Right lobe of liver (tissue), 6 donors: ENCODE measurements around the gene MAML3. TPM values are rescaled to one million over a fixed set of nuclear protein-coding genes. Genes with fewer than 3 reads are reported as not detected.

Experiments
- ATAC-seq, 4 donors: fragments of 200-7000 bp; cut with Tn5 transposase; one replicate each; pipeline ENCODE4 v1.9.1; 2020; ENCODE audit warnings: mild to moderate bottlenecking in 4 of 4, moderate library complexity in 4 of 4
- DNase-seq, 3 donors: peaks; one replicate each; pipeline ENCODE4 v3.0.0-alpha.2; 2020
- H3K27ac ChIP-seq, 3 donors: fragments of 200-600 bp; one replicate each; pipeline ENCODE4 v1.8.0; 2022
- H3K27me3 ChIP-seq, 2 donors: fragments of 200-600 bp; one replicate each; pipeline ENCODE4 v1.8.0; 2022
- H3K36me3 ChIP-seq, 4 donors: fragments of 200-600 bp; sonication (generic) in 1 of 4; one replicate each; pipeline versions ENCODE4 v1.5.1 to v1.8.0; 2017 to 2022; ENCODE audit warnings: control low read depth in 1 of 4
- H3K4me1 ChIP-seq, 4 donors: fragments of 200-600 bp; sonication (generic) in 1 of 4; one replicate each; pipeline versions ENCODE4 v1.5.1 to v1.8.0; 2017 to 2022; ENCODE audit warnings: control low read depth in 1 of 4
- H3K4me3 ChIP-seq, 3 donors: fragments of 200-600 bp; one replicate each; pipeline ENCODE4 v1.8.0; 2022
- H3K9me3 ChIP-seq, 4 donors: fragments of 200-600 bp; sonication (generic) in 1 of 4; one replicate each; pipeline versions ENCODE4 v1.5.1 to v1.8.0; 2017 to 2022; ENCODE audit warnings: control low read depth in 1 of 4
- CTCF ChIP-seq, 4 donors: fragments of 200-600 bp in 3 of 4; fragments of 450-650 bp in 1 of 4; IDR thresholded peaks; one replicate each; pipeline versions ENCODE4 v1.5.1 to v1.8.0; 2016 to 2022; ENCODE audit warnings: antibody characterized with exemption in 4 of 4, mild to moderate bottlenecking in 2 of 4
- POLR2A ChIP-seq: fragments of 450-650 bp; IDR thresholded peaks from one replicate; pipeline ENCODE4 v1.6.1; 2017; ENCODE audit warnings: antibody characterized with exemption, mild to moderate bottlenecking
- WGBS: methylation state at CpG from one replicate; pipeline ENCODE4 v1.1.6; 2018; ENCODE audit warnings: low coverage, low lambda C conversion rate; ENCODE audit not compliant: insufficient coverage; ENCODE audit errors: missing lambda C conversion rate; 5-methylcytosine and 5-hydroxymethylcytosine counted together
- intact Hi-C, 2 donors: fragments of 100-400 bp; cut with DNase I; formaldehyde crosslinking; loops; one replicate each; pipeline versions ENCODE4 v1.11.2 to v1.14.1; 2022
- total RNA-seq, 6 experiments: library from RNA; depleted of rRNA in 2 of 6; stranded (reverse); fragments of >200 nt in 2 of 6; fragmentation: NEBNext Ultra II Directional in 3 of 6; extraction: Animal tissue kit (Norgen Biotek cat#: 25700) in 3 of 6; gene quantifications; one replicate each; pipeline versions ENCODE4 v1.1.0 to v1.2.4, GENCODE V29; 2016 to 2023
- donor health status: DM: no; HTN: yes; CAD: no.
- donor health status: DM: no; HTN: no; CAD: no.
- donor health status: DM: no; HTN: no; CAD: no.
- donor health status: DM: no; HTN: yes; CAD: no.
- donor health status: DM: no; HTN: yes; CAD: no.

The MAML3 gene
- total RNA-seq, 6 experiments from 2014 or later: 2.6 to 7.8 (median 5.0) TPM

- TF ChIP-seq POLR2A: no peak
- no peak for TF ChIP-seq CTCF (IDR thresholded peaks at IDR 0.05)
- Histone ChIP-seq H3K36me3 (no peaks in the 10 kb centered on the region), H3K9me3 (no peaks in the 10 kb centered on the region), H3K4me1 (no peaks in the 10 kb centered on the region), H3K4me3 (no peak overlapping the region), H3K27ac (no peak overlapping the region), H3K27me3 (no peaks in the 10 kb centered on the region)
- ATAC-seq (no peak), DNase-seq (no peak)
- intact Hi-C loops: no loop called here
- WGBS: 69% methylated on average over 6 of the region's 6 CpGs
Observed at GRCh38 chr4:140138428-140138827, 15.6 kb downstream of the MAML3 start.

GRCh38 chr4:140137671-140138070, 16.3 kb downstream of the MAML3 start:
- no peaks in the 10 kb centered on the region for H3K27me3 ChIP-seq
- H3K4me1 ChIP-seq: no peaks in the 10 kb centered on the region
- no peak overlapping the region for H3K27ac ChIP-seq
- no peak for TF ChIP-seq POLR2A
- TF ChIP-seq CTCF (IDR thresholded peaks at IDR 0.05): no peak
- H3K36me3 ChIP-seq: no peaks in the 10 kb centered on the region
- H3K9me3 ChIP-seq: no peaks in the 10 kb centered on the region
- WGBS: 14% methylated on average over 3 of the region's 3 CpGs
- intact Hi-C loops: no loop called here
- no peak for DNase-seq
- ATAC-seq: no peak
- H3K4me3 ChIP-seq: no peak overlapping the region

- H3K27me3 ChIP-seq: no peaks in the 10 kb centered on the region
- no peak for ATAC-seq
- no peaks in the 10 kb centered on the region for H3K36me3 ChIP-seq
- WGBS: 83% methylated on average over 4 of the region's 4 CpGs
- no peak for DNase-seq
- no peaks in the 10 kb centered on the region for H3K4me1 ChIP-seq
- TF ChIP-seq POLR2A (no peak), CTCF (IDR thresholded peaks at IDR 0.05) (no peak)
- intact Hi-C loops: no loop called here
- H3K4me3 ChIP-seq: no peak overlapping the region
- H3K9me3 ChIP-seq: no peaks in the 10 kb centered on the region
- no peak overlapping the region for H3K27ac ChIP-seq
Observed at GRCh38 chr4:140136509-140136908, 17.5 kb downstream of the MAML3 start.

- peak in 1 of 4 donors; percentile 20 for ATAC-seq
- Histone ChIP-seq H3K9me3 (no peaks in the 10 kb centered on the region), H3K4me1 (no peaks in the 10 kb centered on the region), H3K4me3 (no peak overlapping the region), H3K36me3 (no peaks in the 10 kb centered on the region), H3K27ac (no peak overlapping the region), H3K27me3 (no peaks in the 10 kb centered on the region)
- WGBS: 57% methylated on average over 8 of the region's 8 CpGs
- intact Hi-C loops: no loop called here
- TF ChIP-seq POLR2A: no peak
- no peak for TF ChIP-seq CTCF (IDR thresholded peaks at IDR 0.05)
- DNase-seq: no peak
Observed at GRCh38 chr4:140135529-140136088, 18.4 kb downstream of the MAML3 start.
